ENCODE results near the gene ZNF414. TPM values are rescaled to one million over a fixed set of nuclear protein-coding genes. Genes with fewer than 3 reads are reported as not detected.
"Not testable (repeated sequence)": the region's sequence is repeated elsewhere in the genome, so short reads cannot be mapped to it uniquely, and the experiment has no call there.

Gene ZNF414, protein sequence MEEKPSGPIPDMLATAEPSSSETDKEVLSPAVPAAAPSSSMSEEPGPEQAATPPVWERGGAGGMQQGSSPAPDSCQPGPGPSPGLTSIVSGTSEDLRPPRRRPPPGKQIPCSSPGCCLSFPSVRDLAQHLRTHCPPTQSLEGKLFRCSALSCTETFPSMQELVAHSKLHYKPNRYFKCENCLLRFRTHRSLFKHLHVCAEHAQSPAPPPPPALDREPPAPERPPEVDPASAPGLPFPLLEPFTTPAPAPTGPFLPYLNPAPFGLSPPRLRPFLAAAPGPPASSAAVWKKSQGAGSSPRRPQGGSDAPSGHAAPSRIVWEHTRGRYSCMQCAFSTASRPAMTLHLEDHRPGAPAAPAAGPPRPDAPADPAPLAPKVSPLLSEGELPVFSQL
- polyA plus RNA-seq (2011; rRNA removed) (2.0 and 3.6 TPM in 2 replicates), polyA minus RNA-seq (2011; rRNA and poly(A)+ RNA removed) (1.6 and 2.9 TPM in 2 replicates)

DNA sequence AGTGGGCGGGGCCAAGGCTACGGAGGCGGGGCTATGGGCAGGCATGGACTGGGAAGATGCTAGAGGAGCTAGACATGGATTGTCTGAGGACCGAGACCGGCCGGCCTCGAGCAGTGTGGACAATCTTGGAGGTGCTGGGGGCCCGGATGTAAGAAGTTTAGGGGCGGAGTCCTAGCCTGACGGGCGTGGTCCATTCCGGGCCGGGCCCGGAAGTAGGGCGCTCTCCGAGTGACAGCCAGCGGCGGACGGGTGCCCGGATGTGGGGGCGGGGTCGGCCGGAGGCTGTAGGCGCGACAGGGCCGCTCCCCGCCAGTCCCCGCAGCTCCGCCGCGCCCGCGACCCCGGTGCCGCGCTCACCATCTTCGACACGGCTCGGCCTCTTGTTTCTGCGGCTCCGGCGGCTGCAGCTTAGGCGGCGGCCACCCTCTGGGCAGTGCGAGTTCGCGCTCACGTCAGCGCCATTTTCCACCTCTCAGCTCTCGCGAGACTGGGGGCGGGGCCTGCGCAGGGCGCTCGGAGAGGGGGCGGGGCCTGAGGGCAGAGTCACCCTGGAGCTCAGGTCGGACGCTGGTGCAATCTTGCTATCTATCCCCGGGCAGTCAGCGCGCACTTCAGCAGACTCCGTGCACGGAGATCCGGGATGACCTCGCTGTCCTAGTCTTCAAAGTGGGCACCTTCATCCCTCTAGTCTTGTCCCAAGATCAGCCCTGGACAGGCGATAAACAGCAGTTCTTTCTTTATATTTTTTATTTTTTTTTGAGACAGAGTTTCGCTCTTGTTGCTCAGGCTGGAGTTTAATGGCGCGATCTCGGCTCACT lies at the start of gene ZNF414:
ZNF414 (minus strand) TSS at position 481 of the 818 bp plus-strand sequence; CDS start at position 360, 121 bp downstream.
- TF ChIP-seq, protein P1, sequence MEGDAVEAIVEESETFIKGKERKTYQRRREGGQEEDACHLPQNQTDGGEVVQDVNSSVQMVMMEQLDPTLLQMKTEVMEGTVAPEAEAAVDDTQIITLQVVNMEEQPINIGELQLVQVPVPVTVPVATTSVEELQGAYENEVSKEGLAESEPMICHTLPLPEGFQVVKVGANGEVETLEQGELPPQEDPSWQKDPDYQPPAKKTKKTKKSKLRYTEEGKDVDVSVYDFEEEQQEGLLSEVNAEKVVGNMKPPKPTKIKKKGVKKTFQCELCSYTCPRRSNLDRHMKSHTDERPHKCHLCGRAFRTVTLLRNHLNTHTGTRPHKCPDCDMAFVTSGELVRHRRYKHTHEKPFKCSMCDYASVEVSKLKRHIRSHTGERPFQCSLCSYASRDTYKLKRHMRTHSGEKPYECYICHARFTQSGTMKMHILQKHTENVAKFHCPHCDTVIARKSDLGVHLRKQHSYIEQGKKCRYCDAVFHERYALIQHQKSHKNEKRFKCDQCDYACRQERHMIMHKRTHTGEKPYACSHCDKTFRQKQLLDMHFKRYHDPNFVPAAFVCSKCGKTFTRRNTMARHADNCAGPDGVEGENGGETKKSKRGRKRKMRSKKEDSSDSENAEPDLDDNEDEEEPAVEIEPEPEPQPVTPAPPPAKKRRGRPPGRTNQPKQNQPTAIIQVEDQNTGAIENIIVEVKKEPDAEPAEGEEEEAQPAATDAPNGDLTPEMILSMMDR (IDR thresholded peaks at IDR 0.05; ENCODE audit: low read depth, low read length) = no peak
- CTCF ChIA-PET = interaction anchor here (0.9 to 1.7 kb wide), 7 partner anchors 9 to 570 kb away, joined by 3 to 19 read pairs (median 8); partner anchors contain the start of gene MARCHF2
- Histone ChIP-seq H3K27ac (ENCODE audit: low read depth, low read length) (peak within 1 kb of the TSS; percentile 73), H3K4me3 (ENCODE audit: low read depth, low read length) (peak within 1 kb of the TSS; percentile 76), H3K9me3 (ENCODE audit: control insufficient read depth, insufficient read depth, low read length) (peaks cover 4% of the 10 kb centered on the region; the same call in 1 of the 2 replicates), H3K27me3 (ENCODE audit: control insufficient read depth, insufficient read depth, low read length) (peaks cover 3% of the 10 kb centered on the region)
- POLR2A ChIA-PET = interaction anchor here (0.5 to 2.0 kb wide), 27 partner anchors 8 to 1495 kb away, joined by 3 to 13 read pairs (median 5); partner anchors contain the start of genes ANGPTL4, HNRNPM, MARCHF2 and NDUFA7
- DNase-seq (ENCODE audit: low read depth, low spot score) = peak; percentile 92

DNA sequence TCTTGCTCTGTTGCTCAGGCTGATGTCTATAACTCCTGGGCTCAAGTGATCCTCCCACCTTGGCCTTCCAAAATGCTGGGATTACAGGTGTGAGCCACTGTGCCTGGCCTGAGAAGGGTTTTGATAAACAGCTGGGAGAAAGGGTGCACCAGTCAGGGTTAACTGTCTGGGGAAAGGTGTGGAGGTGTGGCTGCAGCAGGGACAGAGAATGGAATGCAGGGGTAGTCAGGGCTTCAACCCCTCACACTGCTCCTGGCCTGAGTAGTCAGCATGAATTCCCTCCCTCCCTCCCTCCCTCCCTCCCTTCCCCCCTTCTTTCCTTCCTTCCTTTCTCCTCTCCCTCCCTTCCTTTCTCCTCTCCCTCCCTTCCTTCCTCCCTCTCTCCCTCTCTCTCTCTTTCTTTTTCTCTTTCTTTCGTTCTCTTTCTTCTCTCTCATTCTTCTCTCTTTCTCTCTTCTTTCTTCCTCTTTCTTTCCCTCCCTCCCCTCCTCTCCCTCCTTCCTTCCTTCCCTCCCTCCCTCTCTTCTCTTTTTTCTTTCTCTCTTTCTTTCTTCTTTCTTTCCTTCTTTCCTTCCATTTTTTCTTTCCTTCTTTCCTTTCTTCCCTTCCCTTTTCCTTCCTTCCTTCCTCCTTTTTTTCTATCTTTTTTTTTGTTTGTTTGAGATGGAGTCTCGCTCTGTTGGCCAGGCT lies 47.3 kb upstream of the ZNF414 start:
- ChIA-PET POLR2A (no interaction called here), CTCF (no interaction called here)
- DNase-seq (ENCODE audit: low read depth, low spot score) = no peak
- Histone ChIP-seq H3K27me3 (ENCODE audit: control insufficient read depth, insufficient read depth, low read length) (peaks cover 3% of the 10 kb centered on the region), H3K9me3 (ENCODE audit: control insufficient read depth, insufficient read depth, low read length) (no peaks in the 10 kb centered on the region), H3K27ac (ENCODE audit: low read depth, low read length) (no peak overlapping the region), H3K4me3 (ENCODE audit: low read depth, low read length) (no peak overlapping the region)
- TF ChIP-seq, protein P1 (IDR thresholded peaks at IDR 0.05; ENCODE audit: low read depth, low read length) = no peak

DNA sequence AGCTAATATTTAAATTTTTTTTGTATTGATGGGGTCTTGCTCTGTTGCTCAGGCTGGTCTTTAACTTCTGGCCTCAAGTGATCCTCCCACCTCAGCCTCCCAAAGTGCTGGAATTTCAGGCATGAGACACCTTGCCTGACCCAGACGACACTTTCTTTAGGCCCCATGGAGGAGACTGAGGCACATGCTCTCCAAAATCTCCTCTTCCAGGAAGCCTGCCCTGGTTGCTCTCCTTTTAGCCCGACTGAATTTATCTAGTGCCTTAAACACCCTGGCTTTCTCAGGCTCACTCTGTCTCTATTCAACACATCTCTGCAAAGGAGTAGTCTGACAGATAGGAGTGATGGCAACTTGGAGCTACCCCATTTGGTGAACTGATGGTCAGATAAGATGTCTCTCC lies 44.4 kb upstream of the ZNF414 start:
- H3K27me3 ChIP-seq (ENCODE audit: control insufficient read depth, insufficient read depth, low read length) = peaks cover 3% of the 10 kb centered on the region
- no peak for DNase-seq (ENCODE audit: low read depth, low spot score)
- ChIA-PET CTCF (interaction anchor here (1.5 to 2.3 kb wide), 2 partner anchors 20 to 22 kb away, joined by 3 to 23 read pairs; partner anchors contain the start of gene MYO1F), POLR2A (no interaction called here)
- TF ChIP-seq, protein P1 (IDR thresholded peaks at IDR 0.05; ENCODE audit: low read depth, low read length) = no peak
- H3K27ac ChIP-seq (ENCODE audit: low read depth, low read length) = no peak overlapping the region
- no peak overlapping the region for H3K4me3 ChIP-seq (ENCODE audit: low read depth, low read length)
- H3K9me3 ChIP-seq (ENCODE audit: control insufficient read depth, insufficient read depth, low read length) = no peaks in the 10 kb centered on the region

DNA sequence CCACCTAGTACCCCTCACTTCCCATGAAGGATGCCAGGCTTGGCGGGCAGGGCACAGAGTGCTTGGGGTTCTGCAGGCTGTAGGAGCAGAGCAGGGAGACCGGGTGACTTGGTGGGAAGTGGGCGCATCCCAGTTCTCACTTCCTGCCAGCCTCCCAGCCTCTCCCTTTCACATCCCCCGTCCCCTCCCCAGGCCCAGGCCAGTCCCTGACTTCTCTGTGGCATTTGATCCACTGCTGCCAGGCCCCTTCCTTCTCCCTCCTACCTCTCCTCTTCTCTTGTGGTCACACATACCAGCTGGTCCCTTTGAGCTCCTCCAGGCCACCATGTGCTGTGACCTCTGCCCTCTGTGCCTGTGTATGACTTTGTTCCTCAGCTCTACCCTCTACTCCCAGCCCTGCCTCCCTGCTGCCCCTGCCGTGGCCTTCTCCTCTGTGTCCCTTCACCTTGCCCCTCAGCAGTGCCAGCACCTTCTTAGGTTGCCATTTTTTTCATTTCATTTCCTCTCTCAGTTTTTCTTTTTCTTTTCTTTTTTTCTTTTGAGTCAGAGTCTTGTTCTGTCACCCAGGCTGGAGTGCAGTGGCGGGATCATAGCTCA lies 43.8 kb upstream of the ZNF414 start:
- Histone ChIP-seq H3K27me3 (ENCODE audit: control insufficient read depth, insufficient read depth, low read length) (peaks cover 3% of the 10 kb centered on the region), H3K9me3 (ENCODE audit: control insufficient read depth, insufficient read depth, low read length) (no peaks in the 10 kb centered on the region), H3K27ac (ENCODE audit: low read depth, low read length) (no peak overlapping the region), H3K4me3 (ENCODE audit: low read depth, low read length) (no peak overlapping the region)
- ChIA-PET CTCF (interaction anchor here (1.5 to 2.3 kb wide), 2 partner anchors 20 to 22 kb away, joined by 3 to 23 read pairs; partner anchors contain the start of gene MYO1F), POLR2A (no interaction called here)
- DNase-seq (ENCODE audit: low read depth, low spot score) = no peak
- TF ChIP-seq, protein P1 (IDR thresholded peaks at IDR 0.05; ENCODE audit: low read depth, low read length) = no peak

DNA sequence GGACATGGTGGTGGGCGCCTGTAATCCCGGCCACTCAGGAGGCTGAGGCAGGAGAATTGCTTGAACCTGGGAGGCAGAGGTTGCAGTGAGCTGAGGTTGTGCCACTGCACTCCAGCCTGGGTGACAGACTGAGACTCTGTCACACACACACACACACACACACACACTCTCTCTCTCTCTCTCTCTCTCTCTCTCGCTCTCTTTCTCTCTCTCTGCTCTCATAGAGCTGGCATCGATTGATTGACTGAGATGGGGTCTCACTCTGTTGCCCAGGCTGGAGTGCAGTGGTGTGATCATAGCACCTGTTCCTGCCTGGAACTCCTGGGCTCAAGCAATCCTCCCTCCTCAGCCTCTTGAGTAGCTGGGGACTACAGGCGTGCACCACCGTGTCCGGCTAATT lies 39.8 kb upstream of the ZNF414 start:
- not testable (repeated sequence) for H3K27ac ChIP-seq (ENCODE audit: low read depth, low read length); H3K27me3 ChIP-seq (ENCODE audit: control insufficient read depth, insufficient read depth, low read length); DNase-seq (ENCODE audit: low read depth, low spot score); H3K4me3 ChIP-seq (ENCODE audit: low read depth, low read length); H3K9me3 ChIP-seq (ENCODE audit: control insufficient read depth, insufficient read depth, low read length)
- POLR2A ChIA-PET = interaction anchor here (1.0 kb wide), 1 partner anchor 26 kb away, joined by 4 read pairs; no protein-coding TSS in a partner anchor
- CTCF ChIA-PET = interaction anchor here (0.6 kb wide), 1 partner anchor 27 kb away, joined by 4 read pairs; no protein-coding TSS in a partner anchor

All from AG04450 (cell line).